ENCODE data around the gene MAML2.

DNA sequence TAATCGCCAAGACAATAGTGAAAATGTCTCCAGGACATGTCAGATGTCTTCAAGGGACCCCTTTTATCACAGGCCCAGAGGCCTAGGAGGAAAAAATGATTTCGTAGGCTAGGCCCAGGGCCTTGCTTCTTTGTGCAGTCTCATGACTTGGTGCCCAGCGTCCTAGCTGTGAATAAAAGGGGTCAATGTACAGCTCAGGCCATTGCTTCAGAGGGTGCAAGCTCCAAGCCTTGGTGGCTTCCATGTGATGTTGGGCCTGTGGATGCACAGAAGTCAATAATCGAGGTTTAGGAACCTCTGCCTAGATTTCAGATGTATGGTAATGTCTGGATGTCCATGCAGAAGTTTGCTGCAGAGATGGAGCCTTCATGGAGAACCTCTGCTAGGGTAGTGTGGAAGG lies 398.4 kb downstream of the MAML2 start:
- TF ChIP-seq EGR1 (IDR thresholded peaks at IDR 0.05; ENCODE audit: low read depth in 2 of 2): no peak
- TF ChIP-seq, protein P1, sequence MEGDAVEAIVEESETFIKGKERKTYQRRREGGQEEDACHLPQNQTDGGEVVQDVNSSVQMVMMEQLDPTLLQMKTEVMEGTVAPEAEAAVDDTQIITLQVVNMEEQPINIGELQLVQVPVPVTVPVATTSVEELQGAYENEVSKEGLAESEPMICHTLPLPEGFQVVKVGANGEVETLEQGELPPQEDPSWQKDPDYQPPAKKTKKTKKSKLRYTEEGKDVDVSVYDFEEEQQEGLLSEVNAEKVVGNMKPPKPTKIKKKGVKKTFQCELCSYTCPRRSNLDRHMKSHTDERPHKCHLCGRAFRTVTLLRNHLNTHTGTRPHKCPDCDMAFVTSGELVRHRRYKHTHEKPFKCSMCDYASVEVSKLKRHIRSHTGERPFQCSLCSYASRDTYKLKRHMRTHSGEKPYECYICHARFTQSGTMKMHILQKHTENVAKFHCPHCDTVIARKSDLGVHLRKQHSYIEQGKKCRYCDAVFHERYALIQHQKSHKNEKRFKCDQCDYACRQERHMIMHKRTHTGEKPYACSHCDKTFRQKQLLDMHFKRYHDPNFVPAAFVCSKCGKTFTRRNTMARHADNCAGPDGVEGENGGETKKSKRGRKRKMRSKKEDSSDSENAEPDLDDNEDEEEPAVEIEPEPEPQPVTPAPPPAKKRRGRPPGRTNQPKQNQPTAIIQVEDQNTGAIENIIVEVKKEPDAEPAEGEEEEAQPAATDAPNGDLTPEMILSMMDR (IDR thresholded peaks at IDR 0.05; ENCODE audit: low read depth, low read length, missing input control): no peak

Measured in liver (tissue), 3 donors.